ENCODE results near the gene NUDT8.

The NUDT8 gene

DNA sequence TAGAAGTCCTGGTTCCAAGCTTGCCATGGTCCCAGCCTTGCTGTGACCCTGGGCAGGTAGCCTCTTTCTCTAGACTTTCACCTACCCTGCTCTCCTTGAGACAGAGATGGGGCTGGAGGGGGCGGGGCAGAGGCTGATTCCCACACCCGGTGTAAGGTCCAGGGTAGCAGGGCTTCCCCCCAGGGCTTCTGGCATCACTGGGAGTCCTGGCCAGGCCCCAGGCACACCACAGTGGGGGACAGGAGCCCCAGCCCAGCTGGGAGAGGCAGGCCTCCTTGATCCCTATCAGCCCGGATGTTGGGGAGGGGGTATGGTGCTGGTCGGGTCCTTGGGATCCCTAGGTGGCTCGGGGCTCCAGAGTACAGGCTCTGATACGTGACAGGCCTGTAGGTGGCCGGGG is 1.7 kb upstream of the NUDT8 start:
- Histone ChIP-seq H3K4me3 (ENCODE audit: control insufficient read depth in 1 of 7, extremely low read depth in 1 of 7, insufficient read depth in 4 of 7, low read depth in 2 of 7, low read length in 6 of 7) (peak overlapping the region in 1 of 7 experiments; percentile 73), H3K27ac (ENCODE audit: insufficient read depth in 1 of 2, low read depth in 1 of 2, low read length in 2 of 2, poor library complexity in 1 of 2, severe bottlenecking in 2 of 2) (no peak overlapping the region), H3K27me3 (replicated peaks in 2 of 5; ENCODE audit: control insufficient read depth in 4 of 5, insufficient read depth in 5 of 5, low read length in 4 of 5) (no peaks in the 10 kb centered on the region), H3K36me3 (ENCODE audit: control insufficient read depth in 4 of 4, insufficient read depth in 4 of 4, low read length in 3 of 4) (peaks cover 0 to 13% (median 1%) of the 10 kb centered on the region in 4 experiments), H3K9me3 (ENCODE audit: control extremely low read depth in 1 of 5, control insufficient read depth in 4 of 5, insufficient read depth in 2 of 5, low read depth in 1 of 5, low read length in 4 of 5) (no peaks in the 10 kb centered on the region), H3K4me1 (ENCODE audit: control extremely low read depth in 1 of 4, control insufficient read depth in 4 of 4, insufficient read depth in 4 of 4, low read length in 3 of 4) (peaks cover 0 to 40% (median 36%) of the 10 kb centered on the region in 4 experiments)
- POLR2A ChIA-PET: no interaction called here
- WGBS (ENCODE audit: insufficient coverage): 78% methylated on average over 6 of the region's 7 CpGs
- CTCF ChIA-PET: interaction anchor here (1.0 to 16.8 kb wide), 7 partner anchors 10 to 70 kb away, joined by 3 to 169 read pairs (median 8); partner anchors contain the start of genes ACY3 and GSTP1
- no peak for DNase-seq

DNA sequence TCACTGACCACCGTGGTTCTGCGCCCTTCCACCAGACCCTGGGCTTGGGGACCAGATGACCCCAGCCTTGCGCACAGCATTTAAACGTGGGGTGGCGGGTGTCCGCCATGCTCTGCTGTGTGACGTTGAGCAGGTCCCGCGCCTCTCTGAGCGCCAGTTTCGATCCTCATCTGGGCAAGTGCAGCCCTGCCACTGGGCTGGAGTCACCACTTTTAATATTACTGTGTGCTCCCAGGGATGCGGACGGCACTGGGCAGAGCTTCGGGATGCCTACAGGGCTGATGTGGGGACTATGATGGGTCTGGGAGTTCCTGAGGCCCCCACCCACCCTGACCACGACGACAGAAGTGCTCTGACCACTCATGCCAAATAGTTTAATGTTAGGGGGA is 1.2 kb upstream of the NUDT8 start:
- CTCF ChIA-PET: interaction anchor here (1.0 to 16.8 kb wide), 8 partner anchors 10 to 48 kb away, joined by 3 to 169 read pairs (median 8); partner anchors contain the start of genes ACY3 and GSTP1

DNA sequence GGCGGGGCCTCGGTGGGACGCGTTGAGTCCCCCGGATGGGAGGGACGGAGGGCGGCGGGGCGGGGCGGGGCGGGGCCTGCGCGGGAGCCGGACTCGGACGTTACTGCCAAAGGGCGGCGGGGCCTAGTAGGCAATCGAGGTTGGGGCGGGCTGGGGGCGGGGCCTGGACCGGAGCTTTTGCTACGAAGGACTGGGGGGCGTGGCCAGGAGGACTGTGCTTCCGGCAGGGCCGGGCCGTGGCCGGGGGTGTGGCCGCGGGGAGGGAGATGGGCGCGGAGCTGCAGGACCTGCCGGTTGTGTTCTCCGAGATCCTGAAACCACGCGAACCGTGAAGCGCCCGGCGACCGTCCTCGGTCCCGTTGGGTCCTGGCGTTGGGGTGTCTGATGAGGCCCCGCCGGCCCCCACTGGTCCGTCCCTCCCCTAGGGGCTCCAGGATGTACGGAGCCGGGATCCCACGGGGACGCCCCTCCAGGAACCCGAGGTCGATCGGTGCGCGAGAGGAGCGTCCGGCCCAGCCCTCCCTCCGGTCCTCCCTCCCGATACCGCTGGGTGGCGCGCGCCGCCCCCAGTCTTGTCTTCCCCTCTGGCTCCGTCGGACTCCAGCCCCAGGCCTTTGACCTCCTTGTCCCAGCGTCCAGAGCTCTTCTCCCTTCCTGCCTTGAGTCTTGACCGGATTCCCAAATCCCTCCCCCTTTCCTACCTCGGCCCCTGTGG is 648 bp upstream of the NUDT8 start:
- ChIA-PET CTCF (interaction anchor here (0.7 to 16.8 kb wide), 12 partner anchors 8 to 48 kb away, joined by 3 to 169 read pairs (median 6); partner anchors contain the start of genes ACY3 and GSTP1), POLR2A (interaction anchor here (0.7 to 1.6 kb wide), 3 partner anchors 16 to 22 kb away, joined by 3 to 5 read pairs (median 3); partner anchors contain the start of gene ACY3)
- peak overlapping the region in 1 of 2 experiments; percentile 79 for H3K27ac ChIP-seq (ENCODE audit: insufficient read depth in 1 of 2, low read depth in 1 of 2, low read length in 2 of 2, poor library complexity in 1 of 2, severe bottlenecking in 2 of 2)
- WGBS (ENCODE audit: insufficient coverage): under 1% methylated on average over 59 of the region's 70 CpGs
- H3K9me3 ChIP-seq (ENCODE audit: control extremely low read depth in 1 of 5, control insufficient read depth in 4 of 5, insufficient read depth in 2 of 5, low read depth in 1 of 5, low read length in 4 of 5): no peaks in the 10 kb centered on the region
- peak; percentile 95 to 98 (median 98) for DNase-seq
- H3K36me3 ChIP-seq (ENCODE audit: control insufficient read depth in 4 of 4, insufficient read depth in 4 of 4, low read length in 3 of 4): peaks cover 0 to 13% (median 1%) of the 10 kb centered on the region in 4 experiments
- H3K4me1 ChIP-seq (ENCODE audit: control extremely low read depth in 1 of 4, control insufficient read depth in 4 of 4, insufficient read depth in 4 of 4, low read length in 3 of 4): peaks cover 0 to 40% (median 36%) of the 10 kb centered on the region in 4 experiments
- H3K27me3 ChIP-seq (replicated peaks in 2 of 5; ENCODE audit: control insufficient read depth in 4 of 5, insufficient read depth in 5 of 5, low read length in 4 of 5): no peaks in the 10 kb centered on the region
- peak overlapping the region; percentile 59 to 78 (median 73) for H3K4me3 ChIP-seq (ENCODE audit: control insufficient read depth in 1 of 7, extremely low read depth in 1 of 7, insufficient read depth in 4 of 7, low read depth in 2 of 7, low read length in 6 of 7)

More for the DNA sequence above, 1.2 kb upstream of the NUDT8 start:
- Histone ChIP-seq H3K27me3 (replicated peaks in 2 of 5; ENCODE audit: control insufficient read depth in 4 of 5, insufficient read depth in 5 of 5, low read length in 4 of 5) (no peaks in the 10 kb centered on the region), H3K36me3 (ENCODE audit: control insufficient read depth in 4 of 4, insufficient read depth in 4 of 4, low read length in 3 of 4) (peaks cover 0 to 13% (median 1%) of the 10 kb centered on the region in 4 experiments), H3K27ac (ENCODE audit: insufficient read depth in 1 of 2, low read depth in 1 of 2, low read length in 2 of 2, poor library complexity in 1 of 2, severe bottlenecking in 2 of 2) (peak overlapping the region in 1 of 2 experiments; percentile 79), H3K9me3 (ENCODE audit: control extremely low read depth in 1 of 5, control insufficient read depth in 4 of 5, insufficient read depth in 2 of 5, low read depth in 1 of 5, low read length in 4 of 5) (no peaks in the 10 kb centered on the region), H3K4me1 (ENCODE audit: control extremely low read depth in 1 of 4, control insufficient read depth in 4 of 4, insufficient read depth in 4 of 4, low read length in 3 of 4) (peaks cover 0 to 40% (median 36%) of the 10 kb centered on the region in 4 experiments), H3K4me3 (ENCODE audit: control insufficient read depth in 1 of 7, extremely low read depth in 1 of 7, insufficient read depth in 4 of 7, low read depth in 2 of 7, low read length in 6 of 7) (peak overlapping the region; percentile 59 to 78 (median 73))
- POLR2A ChIA-PET: interaction anchor here (1.6 kb wide), 1 partner anchor 20 kb away, joined by 5 read pairs; the partner anchor contains the start of gene ACY3
- 71% methylated on average over 12 of the region's 16 CpGs for WGBS (ENCODE audit: insufficient coverage)
- DNase-seq: no peak

DNA sequence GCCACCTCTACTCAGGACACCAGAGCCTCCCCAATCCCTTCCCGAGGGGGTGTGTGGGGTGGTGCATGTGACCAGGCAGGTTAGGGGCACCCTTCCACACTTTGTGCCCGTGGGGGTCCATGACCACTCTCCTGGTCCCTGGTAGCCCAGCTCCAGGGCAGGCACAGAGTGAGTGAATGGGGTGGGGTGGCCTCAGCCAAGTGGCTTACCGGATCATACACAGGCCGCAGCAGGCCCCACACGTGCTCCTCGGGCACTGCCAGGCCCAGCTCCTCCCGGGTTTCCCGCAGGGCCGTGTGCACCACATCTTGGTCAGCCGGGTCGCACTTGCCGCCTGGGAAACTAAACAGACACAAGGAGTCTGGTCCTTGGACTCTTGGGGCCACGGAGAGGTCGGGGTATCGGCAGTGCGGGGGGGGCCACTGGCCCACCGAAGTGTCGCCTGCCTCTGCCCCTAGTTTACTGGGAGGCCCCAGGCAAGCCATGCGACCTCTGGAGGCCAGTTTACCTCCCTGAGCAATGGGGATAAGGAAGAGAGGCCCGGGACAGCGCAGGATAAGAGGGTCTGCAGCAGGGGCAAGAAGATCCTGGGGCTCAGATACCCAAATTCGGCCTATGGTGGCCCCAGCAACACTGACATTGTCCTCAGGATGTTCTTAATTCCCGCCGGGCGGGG is 889 bp downstream of the NUDT8 start:
- H3K27me3 ChIP-seq (replicated peaks in 2 of 5; ENCODE audit: control insufficient read depth in 4 of 5, insufficient read depth in 5 of 5, low read length in 4 of 5): no peaks in the 10 kb centered on the region
- H3K9me3 ChIP-seq (ENCODE audit: control extremely low read depth in 1 of 5, control insufficient read depth in 4 of 5, insufficient read depth in 2 of 5, low read depth in 1 of 5, low read length in 4 of 5): no peaks in the 10 kb centered on the region
- H3K36me3 ChIP-seq (ENCODE audit: control insufficient read depth in 4 of 4, insufficient read depth in 4 of 4, low read length in 3 of 4): peaks cover 0 to 13% (median 1%) of the 10 kb centered on the region in 4 experiments
- POLR2A ChIA-PET: interaction anchor here (1.4 kb wide), 1 partner anchor 18 kb away, joined by 3 read pairs; no protein-coding TSS in a partner anchor
- no peak for DNase-seq
- H3K4me3 ChIP-seq (ENCODE audit: control insufficient read depth in 1 of 7, extremely low read depth in 1 of 7, insufficient read depth in 4 of 7, low read depth in 2 of 7, low read length in 6 of 7): peak overlapping the region in 4 of 7 experiments; percentile 70 to 74 (median 73)
- CTCF ChIA-PET: interaction anchor here (0.7 to 16.8 kb wide), 12 partner anchors 12 to 76 kb away, joined by 4 to 169 read pairs (median 6); partner anchors contain the start of gene ACY3
- H3K4me1 ChIP-seq (ENCODE audit: control extremely low read depth in 1 of 4, control insufficient read depth in 4 of 4, insufficient read depth in 4 of 4, low read length in 3 of 4): peaks cover 0 to 40% (median 36%) of the 10 kb centered on the region in 4 experiments
- 75% methylated on average over 25 of the region's 25 CpGs for WGBS (ENCODE audit: insufficient coverage)
- H3K27ac ChIP-seq (ENCODE audit: insufficient read depth in 1 of 2, low read depth in 1 of 2, low read length in 2 of 2, poor library complexity in 1 of 2, severe bottlenecking in 2 of 2): no peak overlapping the region

GRCh38 chr11:67627812-67628624 is 1.7 kb downstream of the NUDT8 start:
- no peaks in the 10 kb centered on the region for H3K9me3 ChIP-seq (ENCODE audit: control extremely low read depth in 1 of 5, control insufficient read depth in 4 of 5, insufficient read depth in 2 of 5, low read depth in 1 of 5, low read length in 4 of 5)
- DNase-seq: no peak
- H3K4me1 ChIP-seq (ENCODE audit: control extremely low read depth in 1 of 4, control insufficient read depth in 4 of 4, insufficient read depth in 4 of 4, low read length in 3 of 4): peaks cover 0 to 40% (median 34%) of the 10 kb centered on the region in 4 experiments
- POLR2A ChIA-PET: interaction anchor here (0.8 kb wide), 1 partner anchor 12 kb away, joined by 3 read pairs; no protein-coding TSS in a partner anchor
- 93% methylated on average over 12 of the region's 15 CpGs for WGBS (ENCODE audit: insufficient coverage)
- H3K27me3 ChIP-seq (replicated peaks in 2 of 5; ENCODE audit: control insufficient read depth in 4 of 5, insufficient read depth in 5 of 5, low read length in 4 of 5): no peaks in the 10 kb centered on the region
- H3K36me3 ChIP-seq (ENCODE audit: control insufficient read depth in 4 of 4, insufficient read depth in 4 of 4, low read length in 3 of 4): peaks cover 0 to 13% (median 1%) of the 10 kb centered on the region in 4 experiments
- CTCF ChIA-PET: interaction anchor here (1.0 to 16.8 kb wide), 10 partner anchors 11 to 86 kb away, joined by 3 to 169 read pairs (median 6); partner anchors contain the start of gene ACY3
- no peak overlapping the region for H3K27ac ChIP-seq (ENCODE audit: insufficient read depth in 1 of 2, low read depth in 1 of 2, low read length in 2 of 2, poor library complexity in 1 of 2, severe bottlenecking in 2 of 2)
- no peak overlapping the region for H3K4me3 ChIP-seq (ENCODE audit: control insufficient read depth in 1 of 7, extremely low read depth in 1 of 7, insufficient read depth in 4 of 7, low read depth in 2 of 7, low read length in 6 of 7)

DNA sequence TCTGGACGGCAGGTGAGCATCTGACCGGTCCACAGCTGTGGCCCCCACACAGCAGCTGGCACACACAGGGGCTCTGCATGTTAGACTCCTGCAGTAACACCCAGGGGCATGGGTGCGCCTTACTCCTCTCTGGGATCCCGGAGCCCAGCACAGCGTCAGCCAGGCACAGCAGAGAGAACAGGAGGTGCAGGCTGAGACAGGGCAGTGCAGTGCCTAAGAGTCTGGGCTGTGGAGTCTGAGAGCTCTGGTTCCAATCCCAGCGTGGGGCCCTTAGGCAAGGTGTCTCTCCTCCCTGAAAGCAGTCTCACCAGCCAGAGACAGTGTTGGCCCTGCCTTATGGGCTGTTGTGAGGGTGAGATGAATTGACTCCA is 2.3 kb downstream of the NUDT8 start:
- CTCF ChIA-PET: interaction anchor here (1.1 to 16.8 kb wide), 7 partner anchors 11 to 86 kb away, joined by 3 to 169 read pairs (median 14); partner anchors contain the start of gene ACY3
- Histone ChIP-seq H3K27ac (ENCODE audit: insufficient read depth in 1 of 2, low read depth in 1 of 2, low read length in 2 of 2, poor library complexity in 1 of 2, severe bottlenecking in 2 of 2) (no peak overlapping the region), H3K9me3 (ENCODE audit: control extremely low read depth in 1 of 5, control insufficient read depth in 4 of 5, insufficient read depth in 2 of 5, low read depth in 1 of 5, low read length in 4 of 5) (no peaks in the 10 kb centered on the region), H3K27me3 (replicated peaks in 2 of 5; ENCODE audit: control insufficient read depth in 4 of 5, insufficient read depth in 5 of 5, low read length in 4 of 5) (no peaks in the 10 kb centered on the region), H3K4me3 (ENCODE audit: control insufficient read depth in 1 of 7, extremely low read depth in 1 of 7, insufficient read depth in 4 of 7, low read depth in 2 of 7, low read length in 6 of 7) (no peak overlapping the region), H3K36me3 (ENCODE audit: control insufficient read depth in 4 of 4, insufficient read depth in 4 of 4, low read length in 3 of 4) (peaks cover 0 to 13% (median 1%) of the 10 kb centered on the region in 4 experiments), H3K4me1 (ENCODE audit: control extremely low read depth in 1 of 4, control insufficient read depth in 4 of 4, insufficient read depth in 4 of 4, low read length in 3 of 4) (peaks cover 0 to 34% (median 29%) of the 10 kb centered on the region in 4 experiments)
- 97% methylated on average over 4 of the region's 6 CpGs for WGBS (ENCODE audit: insufficient coverage)
- DNase-seq: no peak
- POLR2A ChIA-PET: interaction anchor here (0.8 kb wide), 1 partner anchor 11 kb away, joined by 3 read pairs; no protein-coding TSS in a partner anchor

Data from common myeloid progenitor, CD34-positive (primary cell).